H1 (cell line): ENCODE data around the gene MAP1B. TPM values are rescaled to one million over a fixed set of nuclear protein-coding genes. Genes with fewer than 3 reads are reported as not detected.

Source experiments
- BACH1 ChIP-seq: IDR thresholded peaks from 2 replicates; pipeline ENCODE4 v1.6.1; 2012; ENCODE audit warnings: low read length, improper control_type of control experiment
- CHD7 ChIP-seq: fragments of 300-600 bp; sonication (generic); IDR thresholded peaks from 2 replicates; pipeline ENCODE4 v1.7.1; 2012; ENCODE audit warnings: low read length, moderate library complexity, mild to moderate bottlenecking, inconsistent platforms; ENCODE audit not compliant: insufficient replicate concordance
- KDM1A ChIP-seq: fragments of 200-600, 300-600 bp; sonication (generic); IDR thresholded peaks from 2 replicates; pipeline ENCODE4 v1.7.1; 2016; ENCODE audit warnings: mild to moderate bottlenecking, low read length, borderline replicate concordance
- polyA plus RNA-seq, 7 experiments: library from polyadenylated mRNA; depleted of rRNA in 3 of 7; stranded (reverse) in 5 of 7; unstranded in 2 of 7; fragments of >200 nt in 5 of 7; fragments of 200-250 nt in 2 of 7; gene quantifications; 1 replicate in 5 of 7; 2 replicates in 1 of 7; 4 replicates in 1 of 7; pipeline versions ENCODE4 v1.2.1 to v1.2.3, GENCODE V29; 2011 to 2013; ENCODE audit warnings: missing spikeins in 2 of 7, mixed read lengths in 2 of 7
- total RNA-seq: library from RNA; stranded (reverse); fragmentation: NEBNext Ultra II Directional; extraction: Animal tissue kit (Norgen Biotek cat#: 25700); gene quantifications from 2 replicates; pipeline ENCODE4 v1.2.1, GENCODE V29; 2021

Gene MAP1B
- total and polyA plus RNA-seq, 2 of the 8 experiments (the other 6 are each of a cell fraction or from before 2014, with no cell fraction given): 24.5 to 120 TPM

DNA sequence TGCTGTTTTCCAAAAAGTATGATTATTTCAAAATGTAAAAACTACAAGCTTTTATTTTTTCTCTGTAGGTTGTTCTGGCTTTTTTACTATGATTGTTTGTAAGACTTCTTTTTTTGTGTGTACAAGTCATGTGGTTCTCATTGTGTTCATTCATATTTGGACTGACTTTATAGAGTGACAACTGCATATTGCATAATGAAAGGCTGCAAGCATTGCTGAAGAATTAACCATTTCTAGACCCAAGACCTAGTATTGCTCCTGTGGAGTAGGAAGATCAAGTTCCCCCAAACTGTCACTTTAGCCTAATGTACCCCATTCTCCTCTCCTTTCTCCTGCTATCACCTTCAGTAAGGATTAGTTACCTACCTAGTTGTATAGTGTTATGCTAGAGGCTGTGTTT is 10.0 kb downstream of the MAP1B start (continued):
- no peak for TF ChIP-seq CHD7
- TF ChIP-seq KDM1A: no peak
- no peak for TF ChIP-seq BACH1
- TF ChIP-seq, all 59 proteins: peak for 0
